GM12892 (cell line): ENCODE results near the gene PRELID2.
"Not testable (repeated sequence)": the region's sequence is repeated elsewhere in the genome, so short reads cannot be mapped to it uniquely, and the experiment has no call there.

Experiments
- DNase-seq: peaks from one replicate; pipeline ENCODE4 v3.0.0; 2011; ENCODE audit not compliant: insufficient read length
- FAIRE-seq: peaks from 2 replicates; lab custom pipeline; 2011; peaks lifted over from hg19 to GRCh38; lab: Jason Lieb, UNC
- POLR2A ChIP-seq: IDR thresholded peaks from 2 replicates; pipeline ENCODE4 v1.6.1; 2011; ENCODE audit warnings: low read depth, low read length, control low read depth
- POLR2AphosphoS5 ChIP-seq: IDR thresholded peaks from 2 replicates; pipeline ENCODE4 v1.6.1; 2011; ENCODE audit warnings: low read depth, low read length, control low read depth
- TAF1 ChIP-seq: IDR thresholded peaks from 2 replicates; pipeline ENCODE4 v1.6.1; 2011; ENCODE audit warnings: low read depth, mild to moderate bottlenecking, control low read depth, low read length, borderline replicate concordance

The PRELID2 gene

DNA sequence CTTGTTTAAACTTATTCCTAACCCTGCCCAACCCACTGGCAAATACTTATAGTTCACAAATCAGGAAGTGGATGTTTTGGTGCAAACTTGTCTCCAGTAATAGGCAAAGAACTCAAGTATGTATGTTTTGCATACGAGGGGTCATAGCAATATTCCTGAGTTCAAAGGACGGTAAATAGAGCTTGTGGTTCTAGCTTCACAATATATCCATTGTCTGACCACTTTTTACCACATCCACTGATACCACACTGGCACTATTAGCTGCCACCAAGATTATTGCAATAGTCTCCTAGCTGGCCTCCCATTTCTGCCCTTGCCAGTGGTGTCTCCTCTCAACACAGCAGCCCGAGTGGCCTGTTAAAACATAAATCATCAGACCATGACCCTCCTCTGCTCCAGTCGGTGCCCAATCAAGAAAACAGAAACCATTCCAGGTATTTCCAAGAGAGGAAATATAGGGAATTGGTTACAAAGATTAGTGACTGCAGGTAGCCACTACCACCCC, 20.7 kb upstream of the PRELID2 start:
- TF ChIP-seq POLR2AphosphoS5, result no peak
- no peak for TF ChIP-seq POLR2A
- TF ChIP-seq TAF1, result no peak
- DNase-seq, result no peak
- FAIRE-seq, result no peak

DNA sequence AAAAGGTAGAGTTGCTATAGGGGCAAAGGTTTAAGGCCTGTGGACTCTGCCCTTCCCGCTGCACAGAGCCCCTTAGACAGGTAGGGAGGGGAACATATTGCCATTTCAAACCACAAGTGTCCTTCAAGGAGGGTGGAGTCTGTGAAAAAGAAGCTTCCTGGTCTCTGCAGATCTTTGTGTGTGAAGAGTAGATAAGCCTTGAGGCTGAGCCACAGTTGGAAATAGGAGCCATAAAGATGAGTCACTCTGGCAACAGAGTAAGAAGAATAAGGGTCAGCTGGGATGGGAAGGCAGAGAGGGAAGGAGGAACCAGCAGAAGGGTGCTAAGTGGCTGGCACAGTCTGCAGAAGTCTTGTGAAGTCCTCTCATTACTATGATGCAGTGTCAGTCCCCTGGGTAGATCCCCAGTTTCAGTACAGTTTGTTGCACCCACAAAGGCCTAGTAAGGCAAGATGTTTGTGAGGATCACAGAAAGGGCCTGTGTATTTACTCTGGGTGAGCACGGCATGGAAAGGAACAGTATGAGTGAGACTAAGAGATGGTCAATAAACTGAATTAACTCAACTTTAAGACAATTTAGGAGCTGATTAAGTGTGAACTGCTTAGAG, 19.6 kb upstream of the PRELID2 start:
- TF ChIP-seq TAF1 (no peak), POLR2A (no peak), POLR2AphosphoS5 (no peak)
- FAIRE-seq (no peak), DNase-seq (no peak)

DNA sequence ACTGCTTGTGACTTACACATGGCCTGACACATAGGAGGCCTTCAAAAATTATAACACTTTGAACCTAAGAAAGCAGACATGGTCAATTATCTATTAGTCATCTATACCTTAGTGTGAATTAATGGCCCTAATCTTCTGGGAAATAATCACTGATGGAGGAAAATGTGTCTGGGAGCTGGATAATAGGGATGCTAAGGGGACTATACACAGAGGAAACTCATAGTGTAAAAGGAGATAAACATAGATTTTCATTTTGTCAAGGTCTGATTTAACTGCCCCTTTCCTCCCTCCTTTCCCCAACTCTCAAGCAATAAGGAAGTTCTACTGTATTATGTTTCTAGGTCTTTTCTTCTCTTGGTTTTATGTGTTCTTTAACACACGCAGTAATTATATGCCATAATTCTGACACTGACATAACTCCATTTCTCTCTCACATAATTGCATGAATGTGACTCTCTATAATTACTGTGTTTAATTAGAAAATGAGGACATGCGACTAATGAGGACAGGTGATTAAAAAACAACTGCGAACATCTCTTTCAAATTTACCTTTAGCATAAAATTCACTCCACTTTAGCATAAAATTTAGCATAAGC, 18.7 kb upstream of the PRELID2 start:
- no peak for DNase-seq

DNA sequence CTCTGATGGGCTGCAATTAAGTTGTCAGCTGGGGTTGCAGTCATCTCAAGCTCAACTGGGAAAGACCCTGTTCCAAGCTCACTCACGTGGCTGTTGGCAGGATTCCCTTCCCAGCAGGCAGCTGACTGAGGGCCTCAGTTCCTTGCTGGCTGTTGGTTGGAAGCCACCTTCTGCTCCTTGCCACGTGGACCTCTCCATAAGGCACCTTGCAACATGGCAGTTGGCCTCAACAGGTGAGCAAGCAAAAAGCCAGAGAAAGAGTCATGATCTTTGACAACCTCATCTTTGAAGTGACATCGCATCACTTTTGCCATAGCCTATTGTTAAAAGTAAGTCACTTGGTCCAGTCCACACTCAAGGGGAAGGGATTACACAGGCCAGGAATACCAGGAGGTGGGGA, 17.8 kb upstream of the PRELID2 start:
- no peak for TF ChIP-seq POLR2AphosphoS5
- no peak for TF ChIP-seq POLR2A
- TF ChIP-seq TAF1, result no peak
- FAIRE-seq (no peak), DNase-seq (no peak)

More for the DNA sequence above, 18.7 kb upstream of the PRELID2 start:
- no peak for FAIRE-seq
- no peak for TF ChIP-seq POLR2AphosphoS5
- TF ChIP-seq TAF1, result no peak
- no peak for TF ChIP-seq POLR2A

DNA sequence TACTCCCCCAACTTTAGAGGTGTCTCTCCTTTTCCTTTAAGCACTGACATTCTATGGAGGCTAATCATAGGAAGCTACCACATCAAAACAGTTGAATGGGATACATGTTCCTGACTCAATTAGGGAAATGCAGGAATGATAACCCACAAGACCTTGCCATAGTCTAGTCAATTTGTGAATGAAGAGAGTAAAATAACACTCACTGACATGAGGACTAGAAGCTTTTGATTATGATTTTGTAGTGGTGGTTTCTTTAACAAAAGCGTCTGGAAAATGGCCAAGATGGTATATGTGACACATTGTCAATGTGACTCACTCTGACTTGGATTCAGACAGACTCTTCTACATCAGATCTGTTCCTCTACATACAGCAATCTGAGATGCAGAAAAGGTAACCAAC, 13.7 kb upstream of the PRELID2 start:
- FAIRE-seq (no peak), DNase-seq (no peak)

DNA sequence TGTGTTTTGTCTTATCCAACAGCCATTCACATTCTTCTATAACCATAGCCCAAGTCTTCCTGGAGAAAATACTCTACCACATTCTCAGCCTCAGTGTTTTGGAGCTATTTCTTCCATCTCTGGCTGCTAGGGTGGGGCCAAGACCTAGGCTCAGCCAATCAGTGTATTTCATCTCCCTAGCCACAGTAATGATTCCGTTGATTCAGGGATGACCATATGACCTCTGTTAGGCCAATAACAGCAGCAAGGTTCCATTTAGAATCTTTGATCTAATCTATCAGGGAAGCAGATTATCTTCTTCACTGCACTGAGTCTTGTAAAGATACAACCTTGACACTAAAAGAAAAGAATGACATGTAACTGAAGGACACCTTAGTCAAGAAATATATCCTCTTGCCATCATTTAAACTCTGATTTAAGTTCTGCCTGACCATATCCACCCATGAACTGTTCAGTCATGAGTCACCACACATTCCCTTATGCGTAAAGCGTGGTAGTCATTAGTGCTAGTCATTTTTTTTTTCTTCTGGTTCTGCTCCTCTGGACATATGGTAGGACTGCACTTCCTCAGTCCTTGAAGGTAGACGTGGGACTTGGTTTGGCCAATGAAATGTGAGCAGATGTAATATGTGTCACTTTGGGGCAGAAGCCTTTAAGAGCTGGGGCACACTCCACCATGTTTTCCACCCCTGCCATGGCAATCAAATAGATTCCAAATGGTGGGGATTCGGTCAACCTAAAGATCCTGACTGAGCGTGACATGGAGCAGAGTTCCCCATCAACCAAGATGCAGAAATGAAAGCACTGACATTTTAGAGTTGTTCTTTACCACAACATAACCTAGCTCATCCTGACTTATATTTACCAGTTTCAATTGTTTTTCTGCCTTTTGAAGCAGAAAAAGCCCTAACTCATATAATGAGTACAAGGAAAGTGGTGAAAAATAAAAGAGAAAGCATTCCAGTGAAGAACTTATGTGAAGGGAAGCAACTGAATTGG, 12.7 kb upstream of the PRELID2 start:
- FAIRE-seq (no peak), DNase-seq (no peak)
- TF ChIP-seq POLR2AphosphoS5 (no peak), POLR2A (no peak), TAF1 (no peak)

More for the DNA sequence above, 13.7 kb upstream of the PRELID2 start:
- no peak for TF ChIP-seq POLR2AphosphoS5
- no peak for TF ChIP-seq POLR2A

DNA sequence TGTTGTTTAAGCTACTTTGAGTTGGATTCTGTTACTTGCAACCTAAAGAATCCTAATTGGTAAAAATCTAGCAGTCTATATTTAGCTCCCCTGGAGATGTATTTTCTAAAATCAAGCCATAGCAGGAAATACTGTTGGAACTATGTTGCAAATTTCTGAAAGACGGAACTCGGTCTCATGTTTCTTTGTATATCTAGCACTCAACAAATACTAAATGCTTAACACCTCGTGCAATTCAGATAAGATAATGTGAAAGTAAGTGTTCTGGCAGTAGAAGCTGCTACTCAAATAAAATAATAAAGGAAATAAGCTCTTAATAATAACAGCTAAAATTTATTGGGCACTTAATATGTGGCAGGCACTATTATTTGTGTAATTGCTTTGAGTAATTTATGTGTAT, 10.9 kb upstream of the PRELID2 start:
- no peak for FAIRE-seq
- TF ChIP-seq POLR2AphosphoS5 (no peak), POLR2A (no peak), TAF1 (no peak)
- DNase-seq, result no peak

DNA sequence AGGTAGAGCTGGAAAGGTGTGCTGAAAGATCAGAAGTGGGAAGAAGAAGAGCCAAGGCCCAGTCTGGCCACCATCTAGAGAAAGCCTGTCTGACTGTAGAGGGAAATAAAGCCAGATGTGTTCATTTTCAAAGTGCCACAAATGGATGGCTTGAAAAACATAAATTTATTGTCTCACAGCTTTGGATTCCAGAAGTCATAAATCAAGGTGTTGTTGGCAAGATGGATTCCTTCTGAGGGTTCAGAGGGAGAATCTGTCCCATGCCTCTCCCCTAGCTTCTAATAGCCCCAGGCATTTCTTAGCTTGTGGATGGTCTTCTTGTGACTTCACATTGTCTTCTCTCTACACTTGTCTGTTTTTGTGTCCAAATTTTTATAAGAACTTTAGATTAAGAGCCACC, 6.2 kb upstream of the PRELID2 start:
- no peak for TF ChIP-seq TAF1
- no peak for TF ChIP-seq POLR2A
- no peak for TF ChIP-seq POLR2AphosphoS5
- no peak for FAIRE-seq
- no peak for DNase-seq

DNA sequence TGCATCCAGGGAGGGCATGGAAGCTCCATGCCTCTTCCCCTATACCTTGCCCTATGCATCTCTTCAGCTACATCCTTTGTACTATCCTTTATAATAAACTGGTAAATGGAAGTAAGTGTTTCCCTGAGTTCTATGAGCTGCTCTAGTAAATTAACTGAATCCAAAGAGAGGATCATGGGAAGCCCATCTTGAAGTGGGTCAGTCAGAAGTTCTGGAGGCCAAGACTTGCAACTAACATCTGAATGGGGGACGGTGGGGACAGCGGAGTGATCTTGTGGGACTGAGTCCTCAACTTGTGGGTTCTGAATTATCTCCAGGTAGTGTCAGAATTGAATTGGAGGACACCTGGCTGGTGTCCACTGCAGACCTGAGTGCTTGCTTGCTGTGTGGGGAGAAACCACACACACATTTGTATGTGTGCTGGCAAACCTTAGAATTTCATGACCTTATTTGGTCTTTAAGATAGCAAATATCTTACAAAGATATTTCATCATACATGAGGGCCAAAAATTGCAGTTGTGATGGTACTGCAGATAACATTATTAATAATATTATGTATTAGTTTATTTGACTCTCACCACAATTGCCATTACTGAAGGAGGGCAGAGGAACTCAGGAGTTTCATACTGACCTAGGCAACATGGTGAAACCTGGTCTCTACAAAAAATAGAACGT, 5.5 kb upstream of the PRELID2 start:
- no peak for FAIRE-seq

DNA sequence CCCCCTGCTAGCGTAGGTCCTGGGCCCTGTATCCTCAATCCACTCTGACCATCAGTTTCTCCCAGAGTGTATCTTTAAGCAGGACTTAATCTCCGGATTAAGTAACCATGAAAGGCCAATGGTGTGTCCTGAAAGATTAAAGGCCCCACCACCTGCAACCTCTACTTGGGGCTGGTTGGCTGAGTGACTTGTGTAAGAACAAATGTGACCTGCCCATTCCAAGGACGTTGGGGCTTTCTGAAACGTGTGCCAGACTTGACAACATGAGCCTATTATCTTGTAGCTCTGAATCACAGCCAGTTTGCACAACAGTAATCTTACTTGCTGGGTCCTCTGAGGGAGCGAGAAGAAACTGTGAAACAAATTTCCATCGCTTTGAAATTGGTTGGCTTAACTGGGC, 3.1 kb upstream of the PRELID2 start:
- no peak for FAIRE-seq
- DNase-seq, result no peak
- TF ChIP-seq TAF1, result no peak
- TF ChIP-seq POLR2AphosphoS5, result no peak
- no peak for TF ChIP-seq POLR2A

More for the DNA sequence above, 5.5 kb upstream of the PRELID2 start:
- TF ChIP-seq POLR2AphosphoS5 (no peak), POLR2A (no peak), TAF1 (no peak)
- DNase-seq, result no peak

DNA sequence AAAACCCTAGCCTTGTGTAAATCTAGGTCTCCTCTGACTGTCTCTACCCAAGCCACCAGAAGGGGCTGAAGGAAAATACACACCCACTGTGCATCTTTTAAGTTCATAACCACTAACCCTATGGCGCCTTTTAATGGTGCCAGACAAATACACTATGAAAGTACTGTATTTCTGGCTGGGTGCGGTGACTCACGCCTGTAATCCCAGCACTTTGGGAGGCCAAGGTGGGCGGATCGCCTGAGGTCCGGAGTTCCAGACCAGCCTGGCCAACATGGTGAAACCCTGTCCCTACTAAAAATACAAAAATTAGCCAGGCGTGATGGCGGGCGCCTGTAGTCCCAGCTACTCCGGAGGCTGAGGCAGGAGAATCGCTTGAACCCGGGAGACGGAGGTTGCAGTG, 1.1 kb upstream of the PRELID2 start:
- not testable (repeated sequence) for DNase-seq, FAIRE-seq
